Measurements from ENCODE around the gene ARHGAP1.
"Not testable (repeated sequence)": the region's sequence is repeated elsewhere in the genome, so short reads cannot be mapped to it uniquely, and the experiment has no call there.

ARHGAP1 gene

DNA sequence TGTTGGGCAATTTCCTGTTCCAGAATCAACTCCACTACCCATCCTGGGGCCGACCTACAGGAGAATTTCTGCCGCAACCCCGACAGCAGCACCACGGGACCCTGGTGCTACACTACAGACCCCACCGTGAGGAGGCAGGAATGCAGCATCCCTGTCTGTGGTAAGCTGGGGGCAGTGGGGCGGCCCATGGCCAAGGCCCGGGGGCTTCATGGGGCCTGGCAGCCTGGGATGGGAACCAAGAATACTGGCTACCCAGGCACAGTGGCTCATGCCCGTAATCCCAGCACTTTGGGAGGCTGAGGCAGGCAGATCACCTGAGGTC, 22.9 kb upstream of the ARHGAP1 start:
- no peak for DNase-seq (ENCODE audit: low read depth, low spot score)
- Histone ChIP-seq H3K36me3 (ENCODE audit: insufficient read depth, insufficient read length, low read length) (no peaks in the 10 kb centered on the region), H3K9me3 (ENCODE audit: insufficient read depth, low read length) (no peaks in the 10 kb centered on the region), H3K4me3 (ENCODE audit: insufficient read length, low read depth) (no peak overlapping the region), H3K27me3 (ENCODE audit: insufficient read depth, insufficient read length) (no peaks in the 10 kb centered on the region), H3K9ac (ENCODE audit: insufficient read length, low read depth) (no peak overlapping the region), H3K4me1 (ENCODE audit: insufficient read depth, insufficient read length) (peaks cover 24% of the 10 kb centered on the region)
- TF ChIP-seq ZNF274 (IDR thresholded peaks at IDR 0.05; ENCODE audit: low read depth, low read length) (no peak), YY1 (IDR thresholded peaks at IDR 0.05; ENCODE audit: insufficient read depth, insufficient read length) (no peak)

DNA sequence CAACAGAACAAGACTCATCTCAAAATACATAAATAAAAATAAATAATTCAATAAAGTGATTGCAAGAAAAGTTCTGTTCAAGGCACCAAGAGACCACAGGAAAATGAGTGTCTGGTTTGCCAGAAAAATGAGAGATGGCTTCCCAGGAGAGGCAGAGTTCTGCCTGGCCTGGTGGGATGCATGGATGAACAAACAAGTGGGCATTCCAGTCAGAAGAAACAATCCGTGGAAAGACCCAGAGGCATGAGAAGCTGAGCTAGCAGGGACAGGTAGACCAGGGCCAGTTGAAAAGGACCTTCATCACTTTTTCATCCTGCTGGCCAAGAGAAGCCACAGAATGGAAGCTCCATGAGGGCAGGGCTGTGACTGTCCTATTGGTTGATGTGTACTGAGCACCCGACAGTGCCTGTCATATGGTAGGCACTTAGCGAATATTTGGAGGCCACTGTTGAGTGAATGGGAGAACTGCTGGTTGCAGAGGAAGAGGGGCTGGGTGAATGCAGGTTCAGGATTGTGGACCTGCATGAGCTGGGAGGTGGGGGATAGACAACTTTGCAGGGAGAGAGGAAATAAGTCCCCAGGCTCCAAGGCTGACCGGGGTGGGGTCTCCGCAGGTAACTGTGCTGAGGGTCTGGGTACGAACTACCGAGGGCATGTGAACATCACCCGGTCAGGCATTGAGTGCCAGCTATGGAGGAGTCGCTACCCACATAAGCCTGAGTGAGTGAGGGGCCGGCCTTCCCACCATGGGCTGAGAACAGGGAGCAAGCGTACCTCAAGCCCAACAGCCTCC, 22.3 kb upstream of the ARHGAP1 start:
- H3K9ac ChIP-seq (ENCODE audit: insufficient read length, low read depth) = no peak overlapping the region

DNA sequence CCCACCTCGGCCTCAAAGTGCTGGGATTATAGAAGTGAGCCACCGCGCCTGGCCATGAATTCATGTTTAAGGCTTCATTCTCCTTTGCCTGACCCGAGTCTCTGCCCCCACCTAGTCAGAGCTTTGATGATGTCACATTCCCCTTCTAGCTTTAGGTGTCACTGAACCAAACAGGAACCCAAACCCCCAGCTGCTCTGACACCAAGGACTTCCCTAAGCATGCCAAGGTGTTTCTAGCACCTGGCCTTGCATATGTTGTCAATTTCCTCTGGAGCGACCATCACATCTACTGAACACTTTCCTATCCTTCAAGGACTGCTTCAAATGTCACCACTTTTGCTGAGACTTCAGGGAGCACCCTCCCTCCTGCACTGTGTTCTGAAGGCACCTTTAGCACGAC, 20.9 kb upstream of the ARHGAP1 start:
- H3K4me1 ChIP-seq (ENCODE audit: insufficient read depth, insufficient read length) = peaks cover 25% of the 10 kb centered on the region

More for the DNA sequence above, 22.3 kb upstream of the ARHGAP1 start:
- H3K36me3 ChIP-seq (ENCODE audit: insufficient read depth, insufficient read length, low read length) = no peaks in the 10 kb centered on the region
- no peak for TF ChIP-seq YY1 (IDR thresholded peaks at IDR 0.05; ENCODE audit: insufficient read depth, insufficient read length)
- TF ChIP-seq SUZ12 (IDR thresholded peaks at IDR 0.05; ENCODE audit: extremely low read depth, insufficient read depth, insufficient read length) = no peak
- no peak for TF ChIP-seq ZNF274 (IDR thresholded peaks at IDR 0.05; ENCODE audit: low read depth, low read length)
- no peak overlapping the region for H3K4me3 ChIP-seq (ENCODE audit: insufficient read length, low read depth)
- H3K27me3 ChIP-seq (ENCODE audit: insufficient read depth, insufficient read length) = no peaks in the 10 kb centered on the region
- H3K9me3 ChIP-seq (ENCODE audit: insufficient read depth, low read length) = no peaks in the 10 kb centered on the region
- no peak for DNase-seq (ENCODE audit: low read depth, low spot score)
- H3K4me1 ChIP-seq (ENCODE audit: insufficient read depth, insufficient read length) = peaks cover 27% of the 10 kb centered on the region

DNA sequence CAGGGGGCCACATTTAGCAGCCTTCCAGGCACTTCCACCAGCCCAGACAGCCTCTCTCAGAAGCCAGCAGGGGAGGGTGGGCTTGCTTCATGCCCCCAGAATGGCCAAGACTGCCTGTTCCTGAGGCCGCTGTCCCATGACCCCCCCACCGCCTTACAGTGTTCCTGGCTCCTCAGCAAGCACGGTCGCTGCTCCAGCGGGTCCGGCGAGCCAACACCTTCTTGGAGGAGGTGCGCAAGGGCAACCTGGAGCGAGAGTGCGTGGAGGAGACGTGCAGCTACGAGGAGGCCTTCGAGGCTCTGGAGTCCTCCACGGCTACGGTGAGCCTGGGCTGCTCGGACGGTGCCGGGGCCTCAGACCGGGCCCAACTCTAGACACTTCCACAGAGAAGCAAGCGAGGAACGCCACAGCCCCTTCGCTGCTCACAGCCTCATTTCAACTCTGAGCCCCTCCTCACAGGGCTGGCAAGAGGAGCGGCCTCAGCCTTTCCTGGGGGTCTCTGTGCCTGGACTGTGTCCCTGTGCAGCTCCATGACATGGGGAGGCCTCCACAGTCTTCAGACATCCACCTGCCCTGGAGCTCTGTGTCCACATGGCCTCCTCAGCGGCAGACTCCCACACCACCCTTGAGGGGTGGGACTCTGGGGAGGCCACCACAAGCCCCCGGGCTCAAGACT, 19.3 kb upstream of the ARHGAP1 start:
- TF ChIP-seq SUZ12 (IDR thresholded peaks at IDR 0.05; ENCODE audit: extremely low read depth, insufficient read depth, insufficient read length) = no peak
- TF ChIP-seq YY1 (IDR thresholded peaks at IDR 0.05; ENCODE audit: insufficient read depth, insufficient read length) = no peak
- TF ChIP-seq ZNF274 (IDR thresholded peaks at IDR 0.05; ENCODE audit: low read depth, low read length) = no peak
- no peaks in the 10 kb centered on the region for H3K9me3 ChIP-seq (ENCODE audit: insufficient read depth, low read length)
- peaks cover 14% of the 10 kb centered on the region for H3K4me1 ChIP-seq (ENCODE audit: insufficient read depth, insufficient read length)
- H3K9ac ChIP-seq (ENCODE audit: insufficient read length, low read depth) = no peak overlapping the region
- H3K36me3 ChIP-seq (ENCODE audit: insufficient read depth, insufficient read length, low read length) = no peaks in the 10 kb centered on the region
- no peak overlapping the region for H3K4me3 ChIP-seq (ENCODE audit: insufficient read length, low read depth)
- no peak for DNase-seq (ENCODE audit: low read depth, low spot score)
- no peaks in the 10 kb centered on the region for H3K27me3 ChIP-seq (ENCODE audit: insufficient read depth, insufficient read length)

More for the DNA sequence above, 20.9 kb upstream of the ARHGAP1 start:
- DNase-seq (ENCODE audit: low read depth, low spot score) = no peak
- Histone ChIP-seq H3K27me3 (ENCODE audit: insufficient read depth, insufficient read length) (no peaks in the 10 kb centered on the region), H3K4me3 (ENCODE audit: insufficient read length, low read depth) (no peak overlapping the region), H3K36me3 (ENCODE audit: insufficient read depth, insufficient read length, low read length) (no peaks in the 10 kb centered on the region), H3K9ac (ENCODE audit: insufficient read length, low read depth) (no peak overlapping the region), H3K9me3 (ENCODE audit: insufficient read depth, low read length) (no peaks in the 10 kb centered on the region)
- no peak for TF ChIP-seq YY1 (IDR thresholded peaks at IDR 0.05; ENCODE audit: insufficient read depth, insufficient read length)
- TF ChIP-seq SUZ12 (IDR thresholded peaks at IDR 0.05; ENCODE audit: extremely low read depth, insufficient read depth, insufficient read length) = no peak
- TF ChIP-seq ZNF274 (IDR thresholded peaks at IDR 0.05; ENCODE audit: low read depth, low read length) = no peak

DNA sequence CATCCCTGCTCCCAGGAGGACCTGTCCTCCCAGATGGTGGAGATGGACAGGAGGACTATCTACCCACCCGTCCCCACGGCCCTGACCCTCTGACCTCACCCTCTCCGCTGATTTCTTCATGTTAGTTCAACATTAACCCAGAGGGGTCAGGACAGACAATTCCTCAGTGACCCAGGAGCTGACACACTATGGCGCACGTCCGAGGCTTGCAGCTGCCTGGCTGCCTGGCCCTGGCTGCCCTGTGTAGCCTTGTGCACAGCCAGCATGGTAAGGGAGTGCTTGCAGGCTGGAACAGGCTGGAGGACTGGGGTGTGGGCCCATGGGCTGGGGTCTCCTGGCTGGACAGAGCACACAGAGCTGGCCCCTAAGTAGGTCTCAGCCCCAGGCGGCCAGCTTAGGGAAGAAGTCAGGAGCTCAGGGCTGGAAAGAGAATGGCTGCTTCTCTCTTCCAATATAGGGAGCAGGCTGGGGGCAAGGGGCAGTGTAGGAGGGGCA, 18.7 kb upstream of the ARHGAP1 start, which contains the start of gene F2:
F2 (plus strand) TSS at position 166 of the 495 bp plus-strand sequence; CDS start at position 189, 23 bp downstream.
- Histone ChIP-seq H3K27me3 (ENCODE audit: insufficient read depth, insufficient read length) (no peaks in the 10 kb centered on the region), H3K9me3 (ENCODE audit: insufficient read depth, low read length) (no peaks in the 10 kb centered on the region), H3K4me1 (ENCODE audit: insufficient read depth, insufficient read length) (peaks cover 14% of the 10 kb centered on the region), H3K4me3 (ENCODE audit: insufficient read length, low read depth) (no peak within 1 kb of the TSS), H3K36me3 (ENCODE audit: insufficient read depth, insufficient read length, low read length) (no peaks in the 10 kb centered on the region), H3K9ac (ENCODE audit: insufficient read length, low read depth) (peak within 1 kb of the TSS; percentile 44)
- no peak for DNase-seq (ENCODE audit: low read depth, low spot score)
- TF ChIP-seq SUZ12 (IDR thresholded peaks at IDR 0.05; ENCODE audit: extremely low read depth, insufficient read depth, insufficient read length) = no peak
- TF ChIP-seq YY1 (IDR thresholded peaks at IDR 0.05; ENCODE audit: insufficient read depth, insufficient read length) = no peak
- no peak for TF ChIP-seq ZNF274 (IDR thresholded peaks at IDR 0.05; ENCODE audit: low read depth, low read length)

DNA sequence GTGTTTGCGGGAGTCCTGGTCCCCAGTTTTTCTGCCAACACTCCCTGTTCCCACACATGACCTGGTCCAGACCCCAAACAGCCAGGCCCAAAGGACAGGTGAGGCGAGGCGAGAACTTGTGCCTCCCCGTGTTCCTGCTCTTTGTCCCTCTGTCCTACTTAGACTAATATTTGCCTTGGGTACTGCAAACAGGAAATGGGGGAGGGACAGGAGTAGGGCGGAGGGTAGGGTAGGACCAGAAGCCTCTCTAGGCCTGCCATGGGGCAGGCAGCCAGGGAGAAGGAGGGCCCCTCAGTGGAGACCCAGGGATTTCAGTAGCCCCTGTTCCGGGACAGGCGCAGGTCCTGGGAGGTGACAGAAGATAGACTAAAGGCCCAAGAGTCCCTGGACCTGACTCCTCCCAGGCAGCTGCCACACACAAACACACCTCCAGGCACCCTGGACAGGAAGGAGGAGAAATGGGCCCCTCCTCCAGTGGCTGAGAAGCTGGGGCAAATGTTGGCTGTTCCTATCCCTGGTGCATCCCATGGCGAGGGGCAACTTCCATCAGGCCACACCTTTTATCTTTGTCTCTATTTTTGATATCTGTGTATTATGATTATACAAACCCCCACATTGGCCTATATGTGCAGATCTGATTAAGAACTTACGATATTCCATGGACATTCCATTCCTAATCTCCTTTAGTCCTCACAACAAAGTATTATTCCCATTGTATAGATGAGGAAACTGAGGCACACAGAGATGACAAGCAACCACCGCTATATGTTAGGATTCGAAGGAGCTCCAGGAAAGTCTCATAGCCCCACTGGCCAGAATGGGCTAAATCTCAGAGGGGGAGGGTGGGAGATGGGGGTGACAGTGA, 18.0 kb upstream of the ARHGAP1 start:
- Histone ChIP-seq H3K9ac (ENCODE audit: insufficient read length, low read depth) (peak overlapping the region; percentile 44), H3K9me3 (ENCODE audit: insufficient read depth, low read length) (no peaks in the 10 kb centered on the region), H3K36me3 (ENCODE audit: insufficient read depth, insufficient read length, low read length) (no peaks in the 10 kb centered on the region), H3K27me3 (ENCODE audit: insufficient read depth, insufficient read length) (no peaks in the 10 kb centered on the region), H3K4me3 (ENCODE audit: insufficient read length, low read depth) (no peak overlapping the region), H3K4me1 (ENCODE audit: insufficient read depth, insufficient read length) (peaks cover 11% of the 10 kb centered on the region)
- TF ChIP-seq ZNF274 (IDR thresholded peaks at IDR 0.05; ENCODE audit: low read depth, low read length) (no peak), YY1 (IDR thresholded peaks at IDR 0.05; ENCODE audit: insufficient read depth, insufficient read length) (no peak), SUZ12 (IDR thresholded peaks at IDR 0.05; ENCODE audit: extremely low read depth, insufficient read depth, insufficient read length) (no peak)
- DNase-seq (ENCODE audit: low read depth, low spot score) = no peak

DNA sequence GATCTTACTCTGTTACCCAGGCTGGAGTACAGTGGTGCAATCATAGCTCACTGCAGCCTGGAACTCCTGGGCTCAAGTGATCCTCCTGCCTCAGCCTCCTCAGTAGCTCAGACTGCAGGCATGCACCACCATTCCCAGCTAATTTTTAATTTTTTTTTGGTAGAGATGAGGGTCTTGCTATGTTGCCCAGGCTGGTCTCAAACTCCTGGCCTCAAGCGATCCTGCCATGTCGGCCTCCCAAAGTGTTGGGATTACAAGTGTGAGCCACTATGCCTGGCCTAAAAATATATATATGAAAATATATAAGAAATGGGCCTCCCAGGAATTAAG, 17.4 kb upstream of the ARHGAP1 start:
- not testable (repeated sequence) for H3K4me3 ChIP-seq (ENCODE audit: insufficient read length, low read depth); H3K9ac ChIP-seq (ENCODE audit: insufficient read length, low read depth); DNase-seq (ENCODE audit: low read depth, low spot score); H3K27me3 ChIP-seq (ENCODE audit: insufficient read depth, insufficient read length); H3K9me3 ChIP-seq (ENCODE audit: insufficient read depth, low read length); H3K36me3 ChIP-seq (ENCODE audit: insufficient read depth, insufficient read length, low read length)
- H3K4me1 ChIP-seq (ENCODE audit: insufficient read depth, insufficient read length) = peaks cover 11% of the 10 kb centered on the region
